Esophagus squamous epithelium (tissue), 4 donors: Measurements from ENCODE around the gene ZDHHC14.

ENCODE experiments used
- CTCF ChIP-seq, 6 experiments: fragments of 450-650 bp in 4 of 6; fragments of 200-600 bp in 2 of 6; sonication (generic) in 2 of 6; IDR thresholded peaks; one replicate each; pipeline ENCODE4 v1.5.1; 2016 to 2019; ENCODE audit warnings: antibody characterized with exemption in 6 of 6, mild to moderate bottlenecking in 4 of 6, moderate library complexity in 4 of 6
- POLR2A ChIP-seq, 4 donors: fragments of 450-650 bp; IDR thresholded peaks; one replicate each; pipeline ENCODE4 v1.6.1; 2017; ENCODE audit warnings: antibody characterized with exemption in 4 of 4, mild to moderate bottlenecking in 4 of 4, moderate library complexity in 3 of 4

DNA sequence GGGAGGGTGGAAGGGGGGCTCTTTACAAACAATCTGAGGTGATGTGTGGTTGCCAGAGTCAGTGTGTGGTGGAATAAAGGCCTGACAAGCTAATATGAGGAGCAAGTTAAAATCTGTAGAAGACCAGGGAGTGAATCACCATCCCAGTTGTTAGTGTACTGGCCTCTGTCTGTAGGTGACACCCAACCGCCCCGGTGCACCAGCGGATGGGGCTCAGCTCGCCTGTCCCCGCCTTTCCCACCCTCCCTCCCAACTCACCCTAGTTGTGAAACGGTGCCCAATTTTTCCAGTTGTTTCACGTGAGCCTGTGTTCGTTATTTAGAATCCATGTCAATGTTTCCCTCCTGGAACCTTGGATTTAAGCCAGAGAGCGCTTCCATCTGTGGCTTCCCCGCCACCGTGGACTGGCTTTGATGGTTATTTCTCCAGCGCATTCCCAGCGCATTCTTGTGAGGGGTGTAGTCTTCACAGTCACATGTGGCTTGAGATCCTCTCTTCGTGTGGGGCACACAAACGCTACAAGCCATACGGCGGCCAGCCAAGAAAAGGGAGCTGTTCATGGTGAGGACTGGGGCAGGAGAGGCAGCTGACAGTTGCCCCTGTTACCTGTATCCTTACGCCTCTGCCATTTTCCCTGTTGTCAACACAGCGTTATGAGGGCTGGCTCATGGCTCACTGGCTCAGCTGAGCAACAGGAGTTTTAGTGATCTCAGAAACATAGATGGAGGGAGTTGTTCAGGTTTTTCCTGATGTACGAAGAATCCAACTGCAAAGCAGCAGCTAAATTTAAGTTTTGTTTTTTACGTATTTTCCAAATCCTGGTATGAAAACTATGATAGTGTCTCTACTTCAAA lies 137.6 kb downstream of the ZDHHC14 start:
- no peak for TF ChIP-seq CTCF (IDR thresholded peaks at IDR 0.05)
- TF ChIP-seq POLR2A (IDR thresholded peaks at IDR 0.05): no peak
